ENCODE data around the gene RAMACL.

Gene RAMACL

DNA sequence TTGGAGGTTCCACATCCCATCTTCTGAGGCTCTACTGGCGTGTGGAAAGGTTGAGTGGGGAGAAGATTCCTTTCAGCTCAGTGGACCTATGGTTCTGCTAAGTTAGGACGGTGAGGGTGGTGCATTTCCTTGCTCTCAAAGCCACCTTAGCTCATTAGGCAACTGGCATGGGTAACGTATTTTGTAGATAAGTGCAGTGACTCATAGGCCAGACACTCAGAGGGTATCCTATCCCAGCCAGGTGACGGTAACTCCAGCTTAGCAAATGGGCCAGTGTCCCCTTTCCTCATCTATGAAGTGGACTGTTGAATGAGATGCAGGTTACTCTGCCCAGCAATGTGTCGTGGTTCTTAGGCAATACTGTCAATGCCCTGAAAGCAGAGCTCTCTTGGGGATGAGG is 36.8 kb upstream of the RAMACL start:
- Mint-ChIP-seq H3K27me3 (peaks cover 18% of the 10 kb centered on the region), H3K9me3 (no peaks in the 10 kb centered on the region), H3K36me3 (ENCODE audit: low read depth) (no peaks in the 10 kb centered on the region), H3K4me3 (no peak overlapping the region), H3K27ac (no peak overlapping the region), H3K4me1 (peaks cover 14% of the 10 kb centered on the region)
- DNase-seq (no peak), ATAC-seq (no peak)

GRCh38 chr6:166621114-166621540 is 34.6 kb upstream of the RAMACL start:
- no peak overlapping the region for H3K4me3 Mint-ChIP-seq
- no peaks in the 10 kb centered on the region for H3K36me3 Mint-ChIP-seq (ENCODE audit: low read depth)
- DNase-seq (no peak), ATAC-seq (no peak)
- peaks cover 13% of the 10 kb centered on the region for H3K27me3 Mint-ChIP-seq
- H3K27ac Mint-ChIP-seq, result no peak overlapping the region
- no peaks in the 10 kb centered on the region for H3K9me3 Mint-ChIP-seq
- peaks cover 4% of the 10 kb centered on the region for H3K4me1 Mint-ChIP-seq

GRCh38 chr6:166620478-166621113 is 34.1 kb upstream of the RAMACL start:
- no peak for ATAC-seq
- Mint-ChIP-seq H3K27me3 (peaks cover 9% of the 10 kb centered on the region), H3K9me3 (no peaks in the 10 kb centered on the region), H3K27ac (no peak overlapping the region), H3K4me1 (no peaks in the 10 kb centered on the region), H3K4me3 (no peak overlapping the region), H3K36me3 (ENCODE audit: low read depth) (no peaks in the 10 kb centered on the region)
- no peak for DNase-seq

- no peak overlapping the region for H3K27ac Mint-ChIP-seq
- DNase-seq (no peak), ATAC-seq (no peak)
- H3K36me3 Mint-ChIP-seq (ENCODE audit: low read depth), result no peaks in the 10 kb centered on the region
- peaks cover 5% of the 10 kb centered on the region for H3K27me3 Mint-ChIP-seq
- H3K4me1 Mint-ChIP-seq, result no peaks in the 10 kb centered on the region
- H3K9me3 Mint-ChIP-seq, result no peaks in the 10 kb centered on the region
- H3K4me3 Mint-ChIP-seq, result no peak overlapping the region
These were observed 33.4 kb upstream of the RAMACL start for GRCh38 chr6:166619912-166620311.

DNA sequence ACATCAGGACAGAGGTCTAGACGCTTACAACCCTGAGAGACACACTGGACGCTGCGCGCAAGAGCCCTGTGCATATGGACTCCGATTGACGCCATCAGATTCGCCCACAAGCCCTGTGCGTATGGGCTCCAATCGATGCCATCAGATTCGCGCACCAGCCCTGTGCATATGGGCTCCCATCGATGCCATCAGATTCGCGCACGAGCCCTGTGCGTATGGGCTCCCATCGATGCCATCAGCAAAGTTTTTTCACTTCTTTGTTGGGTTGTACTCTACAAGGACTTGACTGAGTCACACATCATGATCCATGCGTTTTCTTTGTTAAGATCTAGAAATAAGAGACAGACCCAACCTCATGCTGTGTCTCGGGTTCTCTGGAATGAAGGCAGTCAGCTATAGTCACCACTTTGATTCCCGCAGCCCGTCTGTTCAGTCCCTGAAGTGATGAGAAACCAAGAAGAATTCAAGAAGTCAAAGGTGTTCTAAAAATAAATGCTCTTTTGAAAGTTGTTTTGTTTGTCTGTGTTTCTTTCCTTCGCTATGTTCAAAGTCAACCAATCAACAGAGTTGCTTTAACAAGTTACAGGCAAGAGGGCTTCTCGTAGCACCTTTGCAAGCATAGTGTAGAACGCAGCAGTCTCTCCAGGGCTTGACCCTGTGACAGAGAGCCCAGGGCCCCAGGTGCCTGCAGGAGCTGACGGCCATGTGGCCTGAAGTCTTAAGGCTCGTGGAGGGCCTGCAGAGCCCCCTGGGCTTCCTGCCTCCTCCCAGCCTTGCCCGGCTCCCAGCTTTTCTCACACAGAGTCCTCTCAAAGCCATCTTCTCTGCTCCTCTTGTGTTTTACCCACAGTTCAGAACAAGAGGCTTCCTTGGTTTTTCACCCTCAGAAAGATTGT is 32.6 kb upstream of the RAMACL start:
- H3K9me3 Mint-ChIP-seq, result no peaks in the 10 kb centered on the region
- no peaks in the 10 kb centered on the region for H3K36me3 Mint-ChIP-seq (ENCODE audit: low read depth)
- ATAC-seq (no peak), DNase-seq (no peak)
- no peak overlapping the region for H3K4me3 Mint-ChIP-seq
- no peak overlapping the region for H3K27ac Mint-ChIP-seq
- H3K4me1 Mint-ChIP-seq, result no peaks in the 10 kb centered on the region
- H3K27me3 Mint-ChIP-seq, result peaks cover 5% of the 10 kb centered on the region

DNA sequence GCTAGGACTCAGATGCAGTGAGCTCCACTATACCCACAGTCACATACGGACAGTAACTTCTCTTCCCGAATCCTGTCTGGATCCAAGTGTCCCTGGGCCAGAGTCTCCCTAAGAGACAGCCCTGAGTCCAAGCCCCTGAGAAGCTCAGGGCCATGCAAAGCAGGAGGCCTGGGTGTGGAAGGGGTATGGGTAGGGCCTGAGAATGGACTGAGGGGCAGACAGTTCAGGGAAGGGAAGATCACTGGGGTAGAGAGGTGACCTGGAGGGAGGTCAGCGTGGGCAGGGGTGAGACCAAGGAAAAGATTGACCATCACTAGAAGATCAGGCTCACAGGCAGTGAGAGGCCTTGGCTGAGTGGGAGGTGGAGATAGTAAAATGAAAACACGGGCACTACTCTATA is 31.8 kb upstream of the RAMACL start:
- DNase-seq, result no peak
- no peak for ATAC-seq
- Mint-ChIP-seq H3K9me3 (no peaks in the 10 kb centered on the region), H3K27ac (no peak overlapping the region), H3K4me1 (no peaks in the 10 kb centered on the region), H3K4me3 (no peak overlapping the region), H3K36me3 (ENCODE audit: low read depth) (no peaks in the 10 kb centered on the region), H3K27me3 (peaks cover 5% of the 10 kb centered on the region)

DNA sequence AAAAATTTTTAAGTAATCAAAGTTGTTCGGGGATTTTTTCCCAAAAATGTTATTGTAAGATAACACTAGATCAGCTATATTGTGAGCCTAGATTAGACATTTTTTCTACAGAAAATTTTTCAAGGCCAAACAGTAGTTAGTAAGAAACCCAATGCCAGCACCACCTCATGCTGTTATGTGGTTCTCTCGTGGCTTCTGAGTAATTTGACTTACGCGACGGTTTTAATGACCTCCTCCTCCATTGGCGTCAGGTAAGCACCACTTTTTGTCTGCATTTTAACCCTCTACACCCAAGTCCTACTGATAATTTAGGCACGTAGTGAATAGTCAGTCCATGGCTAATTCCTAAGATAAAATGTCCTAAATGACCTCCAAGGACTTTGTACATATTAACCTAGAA is 30.9 kb upstream of the RAMACL start:
- H3K36me3 Mint-ChIP-seq (ENCODE audit: low read depth), result no peaks in the 10 kb centered on the region
- ATAC-seq (no peak), DNase-seq (no peak)
- no peaks in the 10 kb centered on the region for H3K4me1 Mint-ChIP-seq
- H3K9me3 Mint-ChIP-seq, result no peaks in the 10 kb centered on the region
- H3K27me3 Mint-ChIP-seq, result peaks cover 5% of the 10 kb centered on the region
- no peak overlapping the region for H3K27ac Mint-ChIP-seq
- no peak overlapping the region for H3K4me3 Mint-ChIP-seq

GRCh38 chr6:166616261-166617238 is 30.1 kb upstream of the RAMACL start:
- no peaks in the 10 kb centered on the region for H3K9me3 Mint-ChIP-seq
- H3K4me1 Mint-ChIP-seq, result no peaks in the 10 kb centered on the region
- no peak for DNase-seq
- no peak for ATAC-seq
- peaks cover 2% of the 10 kb centered on the region for H3K27me3 Mint-ChIP-seq
- no peaks in the 10 kb centered on the region for H3K36me3 Mint-ChIP-seq (ENCODE audit: low read depth)
- no peak overlapping the region for H3K27ac Mint-ChIP-seq
- no peak overlapping the region for H3K4me3 Mint-ChIP-seq

GRCh38 chr6:166615059-166615770 is 28.7 kb upstream of the RAMACL start:
- no peak for DNase-seq
- H3K36me3 Mint-ChIP-seq (ENCODE audit: low read depth), result no peaks in the 10 kb centered on the region
- no peak for ATAC-seq
- H3K4me1 Mint-ChIP-seq, result no peaks in the 10 kb centered on the region
- no peak overlapping the region for H3K4me3 Mint-ChIP-seq
- H3K9me3 Mint-ChIP-seq, result no peaks in the 10 kb centered on the region
- no peaks in the 10 kb centered on the region for H3K27me3 Mint-ChIP-seq
- H3K27ac Mint-ChIP-seq, result no peak overlapping the region

GRCh38 chr6:166614589-166614988 is 28.1 kb upstream of the RAMACL start:
- Mint-ChIP-seq H3K4me1 (no peaks in the 10 kb centered on the region), H3K27me3 (no peaks in the 10 kb centered on the region), H3K27ac (no peak overlapping the region), H3K4me3 (no peak overlapping the region), H3K36me3 (ENCODE audit: low read depth) (no peaks in the 10 kb centered on the region), H3K9me3 (no peaks in the 10 kb centered on the region)
- ATAC-seq (no peak), DNase-seq (no peak)

DNA sequence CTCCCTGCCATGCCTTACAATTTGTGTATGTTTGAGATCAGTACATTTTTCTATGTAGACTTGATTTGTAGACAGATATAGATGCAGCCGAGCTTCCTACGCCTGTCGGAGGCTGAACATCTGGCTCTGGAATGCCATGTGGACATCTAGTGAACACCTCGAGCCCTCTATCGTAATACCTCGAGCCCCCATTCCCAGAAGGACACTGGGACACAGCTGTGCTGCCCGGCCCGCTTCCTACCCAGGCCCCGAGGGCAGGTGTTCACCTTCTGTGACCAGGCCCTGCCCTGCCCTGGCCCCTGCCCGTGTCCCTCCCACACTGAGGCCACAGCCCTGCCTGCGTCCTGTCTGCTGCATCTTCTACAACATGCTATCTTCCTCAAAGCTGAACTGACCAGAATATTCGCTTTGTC is 27.7 kb upstream of the RAMACL start:
- H3K27me3 Mint-ChIP-seq, result no peaks in the 10 kb centered on the region
- H3K4me3 Mint-ChIP-seq, result no peak overlapping the region
- H3K9me3 Mint-ChIP-seq, result no peaks in the 10 kb centered on the region
- no peak overlapping the region for H3K27ac Mint-ChIP-seq
- DNase-seq (no peak), ATAC-seq (no peak)
- no peaks in the 10 kb centered on the region for H3K4me1 Mint-ChIP-seq
- no peaks in the 10 kb centered on the region for H3K36me3 Mint-ChIP-seq (ENCODE audit: low read depth)

GRCh38 chr6:166613027-166613426 is 26.5 kb upstream of the RAMACL start:
- Mint-ChIP-seq H3K36me3 (ENCODE audit: low read depth) (no peaks in the 10 kb centered on the region), H3K27ac (no peak overlapping the region), H3K27me3 (no peaks in the 10 kb centered on the region), H3K9me3 (no peaks in the 10 kb centered on the region), H3K4me3 (no peak overlapping the region), H3K4me1 (no peaks in the 10 kb centered on the region)
- DNase-seq (no peak), ATAC-seq (no peak)

DNA sequence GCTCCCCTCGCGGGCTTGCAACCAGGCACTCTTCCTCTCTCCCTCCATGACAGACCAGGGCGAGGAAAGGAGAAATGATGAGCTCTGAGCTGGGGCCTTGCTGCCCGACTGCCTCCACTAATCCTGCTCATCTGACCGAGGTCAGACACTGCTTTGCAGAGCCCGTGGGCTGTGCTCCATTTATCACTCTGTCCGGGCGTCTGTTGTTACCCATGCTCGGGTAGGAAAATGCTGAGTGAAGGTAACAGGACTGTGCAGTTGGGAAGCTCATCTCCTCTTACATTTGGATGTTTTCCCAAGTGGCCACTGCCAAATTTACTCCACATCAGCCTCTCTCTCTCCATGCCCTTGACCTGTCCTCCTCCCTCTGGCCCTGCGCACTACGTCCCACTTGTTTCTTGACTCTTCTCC is 26.0 kb upstream of the RAMACL start:
- no peaks in the 10 kb centered on the region for H3K36me3 Mint-ChIP-seq (ENCODE audit: low read depth)
- no peak overlapping the region for H3K27ac Mint-ChIP-seq
- ATAC-seq (no peak), DNase-seq (no peak)
- no peak overlapping the region for H3K4me3 Mint-ChIP-seq
- no peaks in the 10 kb centered on the region for H3K9me3 Mint-ChIP-seq
- no peaks in the 10 kb centered on the region for H3K4me1 Mint-ChIP-seq
- H3K27me3 Mint-ChIP-seq, result no peaks in the 10 kb centered on the region

- H3K9me3 Mint-ChIP-seq, result no peaks in the 10 kb centered on the region
- no peak for DNase-seq
- H3K4me3 Mint-ChIP-seq, result no peak overlapping the region
- no peaks in the 10 kb centered on the region for H3K4me1 Mint-ChIP-seq
- H3K27ac Mint-ChIP-seq, result no peak overlapping the region
- no peaks in the 10 kb centered on the region for H3K27me3 Mint-ChIP-seq
- ATAC-seq, result no peak
- H3K36me3 Mint-ChIP-seq (ENCODE audit: low read depth), result no peaks in the 10 kb centered on the region
These were observed 25.2 kb upstream of the RAMACL start for GRCh38 chr6:166611631-166612030.
